Uterus (tissue), 4 donors: ENCODE measurements around the gene SGK1. TPM values are rescaled to one million over a fixed set of nuclear protein-coding genes. Genes with fewer than 3 reads are reported as not detected.

Source experiments
- DNase-seq, 2 donors: peaks; one replicate each; pipeline ENCODE4 v3.0.0-alpha.2; 2019 to 2020
- H3K27ac ChIP-seq, 2 donors: fragments of 200-600 bp; sonication (generic); 1 replicate in 1 of 2; 2 replicates in 1 of 2; pipeline ENCODE4 v1.5.1; 2016 to 2018
- H3K27me3 ChIP-seq, 2 donors: fragments of 200-600 bp; sonication (generic); one replicate each; pipeline ENCODE4 v1.5.1; 2018 to 2019; ENCODE audit warnings: control low read depth in 1 of 2
- H3K36me3 ChIP-seq, 2 donors: fragments of 200-600 bp; sonication (generic); one replicate each; pipeline ENCODE4 v1.5.1; 2019; ENCODE audit warnings: control low read depth in 1 of 2
- H3K4me1 ChIP-seq, 2 donors: fragments of 200-600 bp; sonication (generic); one replicate each; pipeline ENCODE4 v1.5.1; 2018 to 2019; ENCODE audit warnings: control low read depth in 1 of 2
- H3K4me3 ChIP-seq, 2 donors: fragments of 200-600 bp; sonication (generic); 1 replicate in 1 of 2; 2 replicates in 1 of 2; pipeline ENCODE4 v1.5.1; 2018 to 2019; ENCODE audit warnings: mild to moderate bottlenecking in 1 of 2
- H3K9me3 ChIP-seq, 2 donors: fragments of 200-600 bp; sonication (generic); one replicate each; pipeline ENCODE4 v1.5.1; 2019; ENCODE audit warnings: control low read depth in 1 of 2
- CTCF ChIP-seq, 4 experiments: fragments of 200-600 bp in 2 of 4; fragments of 450-650 bp in 2 of 4; sonication (generic) in 2 of 4; IDR thresholded peaks; one replicate each; pipeline ENCODE4 v1.5.1; 2016 to 2019; ENCODE audit warnings: antibody characterized with exemption in 4 of 4, mild to moderate bottlenecking in 2 of 4, moderate library complexity in 1 of 4
- POLR2A ChIP-seq, 2 donors: fragments of 450-650 bp; IDR thresholded peaks; one replicate each; pipeline ENCODE4 v1.6.1; 2016; ENCODE audit warnings: antibody characterized with exemption in 2 of 2, mild to moderate bottlenecking in 1 of 2, moderate library complexity in 1 of 2
- intact Hi-C: fragments of 100-400 bp; cut with DNase I; formaldehyde crosslinking; loops from one replicate; pipeline ENCODE4 v1.15.1; 2023; ENCODE audit warnings: low total_unique reads
- total RNA-seq, 4 donors: library from RNA; depleted of rRNA in 3 of 4; stranded (reverse); fragments of >200 nt in 3 of 4; gene quantifications; one replicate each; pipeline versions ENCODE4 v1.1.0 to v1.2.4, GENCODE V29; 2014 to 2023
- donor health status: DM: yes; HTN: yes; CAD: no.

Gene SGK1
- total RNA-seq, 4 donors from 2014 or later = 47.1 to 75.0 (median 59.8) TPM

- TF ChIP-seq POLR2A (IDR thresholded peaks at IDR 0.05) (no peak), CTCF (IDR thresholded peaks at IDR 0.05) (no peak)
- Histone ChIP-seq H3K36me3 (no peaks in the 10 kb centered on the region), H3K27me3 (no peaks in the 10 kb centered on the region), H3K4me1 (no peaks in the 10 kb centered on the region), H3K9me3 (no peaks in the 10 kb centered on the region), H3K4me3 (no peak overlapping the region), H3K27ac (no peak overlapping the region)
- DNase-seq = no peak
- intact Hi-C loops = no loop called here
Measured at GRCh38 chr6:134190883-134191282, 127.0 kb downstream of the SGK1 start.

- no peaks in the 10 kb centered on the region for H3K9me3 ChIP-seq
Measured at GRCh38 chr6:134187751-134188150, 130.2 kb downstream of the SGK1 start.

GRCh38 chr6:134187154-134187553 is 130.8 kb downstream of the SGK1 start:
- H3K4me3 ChIP-seq = no peak overlapping the region
- intact Hi-C loops = no loop called here
- H3K4me1 ChIP-seq = no peaks in the 10 kb centered on the region
- DNase-seq = no peak
- no peaks in the 10 kb centered on the region for H3K36me3 ChIP-seq
- TF ChIP-seq CTCF (IDR thresholded peaks at IDR 0.05) = no peak
- no peak for TF ChIP-seq POLR2A (IDR thresholded peaks at IDR 0.05)
- H3K27me3 ChIP-seq = no peaks in the 10 kb centered on the region
- no peaks in the 10 kb centered on the region for H3K9me3 ChIP-seq
- H3K27ac ChIP-seq = no peak overlapping the region

More at GRCh38 chr6:134187751-134188150, 130.2 kb downstream of the SGK1 start:
- TF ChIP-seq CTCF (IDR thresholded peaks at IDR 0.05) (no peak), POLR2A (IDR thresholded peaks at IDR 0.05) (no peak)
- no peaks in the 10 kb centered on the region for H3K4me1 ChIP-seq
- no peaks in the 10 kb centered on the region for H3K27me3 ChIP-seq
- no peaks in the 10 kb centered on the region for H3K36me3 ChIP-seq
- H3K4me3 ChIP-seq = no peak overlapping the region
- no peak for DNase-seq
- intact Hi-C loops = no loop called here
- no peak overlapping the region for H3K27ac ChIP-seq

GRCh38 chr6:134186355-134186754 is 131.6 kb downstream of the SGK1 start:
- no peak overlapping the region for H3K27ac ChIP-seq
- TF ChIP-seq POLR2A (IDR thresholded peaks at IDR 0.05) (no peak), CTCF (IDR thresholded peaks at IDR 0.05) (no peak)
- intact Hi-C loops = no loop called here
- no peaks in the 10 kb centered on the region for H3K36me3 ChIP-seq
- no peak overlapping the region for H3K4me3 ChIP-seq
- no peak for DNase-seq
- H3K27me3 ChIP-seq = no peaks in the 10 kb centered on the region
- H3K4me1 ChIP-seq = no peaks in the 10 kb centered on the region
- no peaks in the 10 kb centered on the region for H3K9me3 ChIP-seq

- no peak for TF ChIP-seq POLR2A (IDR thresholded peaks at IDR 0.05)
- no peak for DNase-seq
- intact Hi-C loops = no loop called here
Measured at GRCh38 chr6:134185277-134185676, 132.6 kb downstream of the SGK1 start.

GRCh38 chr6:134183844-134184243 is 134.1 kb downstream of the SGK1 start:
- Histone ChIP-seq H3K36me3 (no peaks in the 10 kb centered on the region), H3K4me1 (no peaks in the 10 kb centered on the region), H3K4me3 (no peak overlapping the region), H3K9me3 (no peaks in the 10 kb centered on the region), H3K27ac (no peak overlapping the region), H3K27me3 (no peaks in the 10 kb centered on the region)
- no peak for DNase-seq
- intact Hi-C loops = no loop called here
- TF ChIP-seq CTCF (IDR thresholded peaks at IDR 0.05) = no peak
- no peak for TF ChIP-seq POLR2A (IDR thresholded peaks at IDR 0.05)

More at GRCh38 chr6:134185277-134185676, 132.6 kb downstream of the SGK1 start:
- Histone ChIP-seq H3K27ac (no peak overlapping the region), H3K9me3 (no peaks in the 10 kb centered on the region), H3K4me3 (no peak overlapping the region), H3K36me3 (no peaks in the 10 kb centered on the region), H3K4me1 (no peaks in the 10 kb centered on the region), H3K27me3 (no peaks in the 10 kb centered on the region)
